Measurements from ENCODE around the gene CLSTN2.

- TF ChIP-seq CTCF (tag by site-specific recombination; IDR thresholded peaks at IDR 0.05) (no peak), ZNF280D (tag by site-specific recombination; IDR thresholded peaks at IDR 0.05) (no peak), ZBTB49 (tag by site-specific recombination; IDR thresholded peaks at IDR 0.05; ENCODE audit: low read depth) (no peak), ZSCAN30 (tag by site-specific recombination; IDR thresholded peaks at IDR 0.05) (no peak), ZNF670 (tag by site-specific recombination; IDR thresholded peaks at IDR 0.05; ENCODE audit: low read depth) (no peak), FEZF1 (tag by site-specific recombination; IDR thresholded peaks at IDR 0.05) (no peak), ZNF140 (tag by site-specific recombination; IDR thresholded peaks at IDR 0.05) (no peak), ZNF561 (tag by site-specific recombination; IDR thresholded peaks at IDR 0.05; ENCODE audit: borderline replicate concordance) (no peak), TRIM28 (IDR thresholded peaks at IDR 0.05; ENCODE audit: borderline replicate concordance, low read length) (no peak), ZNF707 (tag by site-specific recombination; IDR thresholded peaks at IDR 0.05) (no peak)
Measured at GRCh38 chr3:140341817-140342403, 406.9 kb downstream of the CLSTN2 start.

All from HEK293 (cell line).